K562 (cell line): ENCODE data around the gene EFNA1. TPM values are rescaled to one million over a fixed set of nuclear protein-coding genes. Genes with fewer than 3 reads are reported as not detected.

ENCODE experiments used
- E2F1 ChIP-seq: sonication (generic); formaldehyde crosslinking; IDR thresholded peaks from 2 replicates; pipeline ENCODE4 v1.8.1; 2023; ENCODE audit warnings: mild to moderate bottlenecking, missing genetic modification reagents, moderate library complexity
- FOXM1 ChIP-seq, 2 experiments: fragments of 450-650 bp in 1 of 2; sonication (generic) in 1 of 2; formaldehyde crosslinking in 1 of 2; IDR thresholded peaks; 2 replicates each; pipeline versions ENCODE4 v1.6.1 to v1.9.0; 2017 to 2022; ENCODE audit warnings: low read depth in 2 of 2, mild to moderate bottlenecking in 2 of 2, missing genetic modification reagents in 1 of 2, moderate library complexity in 1 of 2
- HMGN3 ChIP-seq: IDR thresholded peaks from 2 replicates; pipeline ENCODE4 v1.6.1; 2011; ENCODE audit warnings: borderline replicate concordance, low read depth, mild to moderate bottlenecking, mixed read lengths, low read length; ENCODE audit not compliant: insufficient read length; ENCODE audit errors: extremely low read depth
- MTA1 ChIP-seq: fragments of 450-650 bp; IDR thresholded peaks from 2 replicates; pipeline ENCODE4 v1.6.1; 2017; ENCODE audit warnings: borderline replicate concordance
- PHF20 ChIP-seq: fragments of 450-650 bp; IDR thresholded peaks from 2 replicates; pipeline ENCODE4 v1.6.1; 2018; ENCODE audit not compliant: partially characterized antibody
- PRDM10 ChIP-seq: fragments of 450-650 bp; IDR thresholded peaks from 2 replicates; pipeline ENCODE4 v1.6.1; 2018; ENCODE audit not compliant: partially characterized antibody
- RAD21 ChIP-seq, 2 experiments: fragments of 250-450 bp in 1 of 2; fragments of 450-650 bp in 1 of 2; sonication (Bioruptor Pico) in 1 of 2; formaldehyde crosslinking in 1 of 2; IDR thresholded peaks in 1 of 2; conservative IDR thresholded peaks in 1 of 2; 2 replicates each; pipeline versions ENCODE4 v1.4.0 to v1.8.0; 2020 to 2022; ENCODE audit warnings: mild to moderate bottlenecking in 2 of 2, moderate library complexity in 1 of 2
- RCOR1 ChIP-seq, 2 experiments: IDR thresholded peaks; 2 replicates each; pipeline ENCODE4 v1.6.1; 2012; ENCODE audit warnings: low read depth in 2 of 2, low read length in 2 of 2, borderline replicate concordance in 1 of 2, improper control_type of control experiment in 1 of 2
- RFX1 ChIP-seq: fragments of 450-650 bp; IDR thresholded peaks from 2 replicates; pipeline ENCODE4 v1.6.1; 2016; ENCODE audit warnings: mild to moderate bottlenecking, moderate library complexity
- SIN3A ChIP-seq, 2 experiments: fragments of 150-350 bp in 1 of 2; IDR thresholded peaks; 2 replicates each; pipeline ENCODE4 v1.6.1; 2011 to 2016; ENCODE audit warnings: borderline replicate concordance in 2 of 2, low read depth in 2 of 2, low read length in 2 of 2, mild to moderate bottlenecking in 2 of 2, moderate library complexity in 2 of 2; ENCODE audit not compliant: control insufficient read depth in 1 of 2
- SMAD4 ChIP-seq: fragments of 250-450 bp; sonication (Bioruptor Pico); conservative IDR thresholded peaks from 2 replicates; pipeline ENCODE4 v1.8.0; 2021; ENCODE audit warnings: inconsistent platforms, mild to moderate bottlenecking, moderate library complexity
- TCF7L2 ChIP-seq: fragments of 150-350 bp; IDR thresholded peaks from 2 replicates; pipeline ENCODE4 v1.6.1; 2016; ENCODE audit warnings: low read depth, mild to moderate bottlenecking, low read length, moderate library complexity
- ZBTB33 ChIP-seq: sonication (generic); formaldehyde crosslinking; IDR thresholded peaks from 2 replicates; pipeline ENCODE4 v1.8.1; 2023; ENCODE audit warnings: mild to moderate bottlenecking, missing genetic modification reagents
- ZBTB8A ChIP-seq: fragments of 450-650 bp; IDR thresholded peaks from 2 replicates; pipeline ENCODE4 v1.6.1; 2018; ENCODE audit warnings: mild to moderate bottlenecking, moderate library complexity; ENCODE audit not compliant: partially characterized antibody
- ZC3H4 ChIP-seq: sonication (generic); formaldehyde crosslinking; IDR thresholded peaks from 2 replicates; pipeline ENCODE4 v1.9.0; 2021; ENCODE audit warnings: missing genetic modification reagents, borderline replicate concordance
- ZNF444 ChIP-seq: fragments of 250-450 bp; sonication (Bioruptor Pico); IDR thresholded peaks from 2 replicates; pipeline ENCODE4 v1.4.0; 2020; ENCODE audit warnings: mild to moderate bottlenecking, moderate library complexity
- ZNF586 ChIP-seq: fragments of 450-650 bp; formaldehyde crosslinking; conservative IDR thresholded peaks from 2 replicates; pipeline ENCODE4 v1.4.0; 2020; ENCODE audit warnings: mild to moderate bottlenecking, moderate library complexity
- ZNF830 ChIP-seq: fragments of 250-450 bp; sonication (Bioruptor Pico); IDR thresholded peaks from 2 replicates; pipeline ENCODE4 v1.5.0; 2021; ENCODE audit warnings: mild to moderate bottlenecking
- polyA plus RNA-seq, 8 experiments: library from polyadenylated mRNA; depleted of rRNA in 4 of 8; stranded (reverse) in 5 of 8; unstranded in 3 of 8; fragments of >200 nt; fragmentation: Nextera tagmentation in 2 of 8; fragmentation: Illumina TruSeq in 1 of 8; extraction: Ambion mirVana in 2 of 8; extraction: Trizol in 1 of 8; gene quantifications; 2 replicates each; pipeline versions ENCODE4 v1.2.1 to v1.2.3, GENCODE V29; 2011 to 2014; ENCODE audit warnings: inconsistent platforms in 1 of 8, missing spikeins in 1 of 8
- total RNA-seq, 7 experiments: library from RNA; depleted of rRNA in 6 of 7; stranded (reverse); fragments of >200 nt in 6 of 7; fragmentation: Illumina TruSeq in 2 of 7; extraction: Trizol in 2 of 7; gene quantifications; 2 replicates each; pipeline versions ENCODE4 v1.2.1 to v1.2.3, GENCODE V29; 2011 to 2021; ENCODE audit warnings: low replicate concordance in 1 of 7

EFNA1 gene
- total and polyA plus RNA-seq, 9 of the 15 experiments (the other 6 are each of a cell fraction or from before 2014, with no cell fraction given): 2.1 to 9.3 (median 3.0) TPM

- TF ChIP-seq ZNF586 (CRISPR knock-in tag): no peak
- TF ChIP-seq TCF7L2: no peak
- TF ChIP-seq RCOR1 (IDR thresholded peaks at IDR 0.05; ENCODE audit: borderline replicate concordance in 1 of 2, low read depth in 2 of 2, low read length in 2 of 2): peak in 1 of 2 experiments; percentile 59; a peak in 2 of 4 replicates
- TF ChIP-seq ZBTB33 (CRISPR knock-in tag): peak; percentile 91
- no peak for TF ChIP-seq PRDM10
- TF ChIP-seq ZNF444 (CRISPR knock-in tag): no peak
- TF ChIP-seq ZC3H4: no peak
- TF ChIP-seq RAD21 (CRISPR knock-in tag; conservative IDR thresholded peaks at IDR 0.05 in 1 of 2, IDR thresholded peaks at IDR 0.05 in 1 of 2): peak; percentile 99
- peak; percentile 60 for TF ChIP-seq HMGN3
- TF ChIP-seq E2F1 (CRISPR knock-in tag): no peak
- peak; percentile 64; the same call in 1 of the 2 replicates for TF ChIP-seq MTA1
- peak; percentile 72 to 81; a peak in 3 of 4 replicates for TF ChIP-seq SIN3A (IDR thresholded peaks at IDR 0.05; ENCODE audit: borderline replicate concordance in 2 of 2, control insufficient read depth in 1 of 2, low read depth in 2 of 2, low read length in 2 of 2)
- TF ChIP-seq ZBTB8A: no peak
- peak; percentile 58; the same call in 1 of the 2 replicates for TF ChIP-seq SMAD4 (CRISPR knock-in tag)
- TF ChIP-seq RFX1: peak; percentile 88
- TF ChIP-seq FOXM1 (IDR thresholded peaks at IDR 0.05; ENCODE audit: low read depth): peak; percentile 84
- TF ChIP-seq FOXM1 (CRISPR knock-in tag; IDR thresholded peaks at IDR 0.05; ENCODE audit: low read depth): no peak
- TF ChIP-seq ZNF830: no peak
- peak; percentile 48 for TF ChIP-seq PHF20
Measured at GRCh38 chr1:155084722-155085503, 42.8 kb upstream of the EFNA1 start (continued).
